ENCODE data around the gene RMND5A.

The RMND5A gene

DNA sequence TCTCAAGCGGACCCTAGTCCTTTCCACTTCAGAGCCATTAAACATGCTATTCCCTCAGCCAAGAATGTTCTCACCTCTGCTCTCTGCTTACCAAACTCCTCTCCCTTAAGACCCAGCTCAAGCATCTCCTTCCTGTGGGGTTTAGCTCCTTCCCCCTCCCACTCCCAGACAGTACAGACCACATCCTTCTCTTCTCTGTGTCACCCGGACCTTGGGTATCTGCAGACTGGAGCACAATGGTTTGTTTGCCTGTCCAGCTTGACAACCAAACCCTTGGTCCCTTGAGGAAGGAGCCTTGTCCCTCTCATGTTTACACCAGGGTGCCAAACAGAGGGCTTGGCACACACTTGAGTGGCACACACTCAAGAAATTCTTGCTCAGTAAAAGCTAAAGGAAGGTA lies 74.8 kb downstream of the RMND5A start:
- DNase-seq: no peak

DNA sequence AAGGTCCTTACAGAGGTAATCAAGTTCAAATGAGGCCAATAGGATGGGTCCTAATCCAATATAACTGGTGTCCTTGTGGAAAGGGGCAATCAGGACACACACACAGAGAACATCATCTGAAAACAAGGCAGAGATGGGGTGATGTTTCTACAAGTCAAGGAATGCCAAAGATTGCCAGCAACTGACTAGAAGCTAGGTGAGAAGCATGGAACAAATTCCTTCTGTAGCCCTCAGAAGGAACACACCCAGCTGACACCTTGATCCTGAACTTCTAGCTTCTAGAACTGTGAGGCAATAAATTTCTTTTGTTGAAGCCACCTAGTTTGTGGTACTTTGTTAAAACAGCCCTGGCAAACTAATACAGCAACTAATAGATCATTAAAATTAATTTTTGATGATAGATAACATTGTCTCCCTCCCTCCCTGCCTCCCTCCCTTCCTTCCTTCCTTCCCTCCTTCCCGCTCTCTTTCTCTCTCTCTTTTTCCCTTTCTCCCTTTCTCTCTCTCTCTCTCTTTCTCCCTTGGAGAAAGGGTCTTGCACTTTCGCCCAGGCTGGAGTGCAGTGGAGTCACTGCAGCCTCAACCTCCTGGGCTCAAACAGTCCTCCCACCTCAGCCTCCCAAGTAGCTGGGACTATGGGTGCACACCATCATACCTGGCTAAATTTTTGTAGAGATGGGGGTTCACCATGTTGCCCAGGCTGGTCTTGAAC lies 80.9 kb downstream of the RMND5A start:
- DNase-seq: no peak

DNA sequence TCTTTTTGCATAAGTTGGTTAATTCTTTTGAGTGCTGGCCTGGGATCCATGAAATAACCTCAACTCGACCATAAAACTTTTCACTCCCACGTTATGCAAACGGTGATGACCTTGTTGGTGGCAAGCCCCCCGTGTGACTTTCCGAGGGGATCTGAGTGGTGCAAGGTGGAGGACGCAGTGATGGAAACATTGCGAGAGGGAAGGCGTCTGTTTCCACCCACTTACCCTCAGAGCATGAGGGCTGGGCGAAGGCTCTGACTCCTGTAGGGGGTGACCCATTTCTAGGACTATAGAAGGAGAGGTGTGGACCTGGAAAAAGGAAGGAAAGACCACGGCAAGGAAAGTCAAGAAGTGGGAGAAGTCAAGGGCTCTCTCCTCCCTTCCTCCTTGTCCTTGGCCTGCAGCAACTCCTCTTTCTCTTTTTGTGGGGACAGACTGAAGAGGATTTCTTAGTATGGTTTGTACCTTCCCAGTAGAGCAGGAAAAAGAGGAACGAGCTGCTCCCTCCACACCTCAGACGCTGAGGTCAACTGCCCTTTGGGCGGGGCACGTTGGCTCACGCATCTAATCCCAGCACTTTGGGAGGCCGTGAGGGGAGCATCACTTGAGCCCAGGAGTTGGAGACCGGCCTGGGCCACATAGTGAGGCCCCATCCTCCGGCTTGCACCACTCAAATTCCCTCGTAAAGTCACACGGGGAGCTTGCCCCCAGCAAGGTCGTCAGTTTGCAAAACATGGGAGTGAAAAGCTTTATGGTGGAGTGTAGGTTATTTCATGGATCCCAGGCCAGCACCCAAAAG lies 86.2 kb downstream of the RMND5A start:
- no peak for DNase-seq

DNA sequence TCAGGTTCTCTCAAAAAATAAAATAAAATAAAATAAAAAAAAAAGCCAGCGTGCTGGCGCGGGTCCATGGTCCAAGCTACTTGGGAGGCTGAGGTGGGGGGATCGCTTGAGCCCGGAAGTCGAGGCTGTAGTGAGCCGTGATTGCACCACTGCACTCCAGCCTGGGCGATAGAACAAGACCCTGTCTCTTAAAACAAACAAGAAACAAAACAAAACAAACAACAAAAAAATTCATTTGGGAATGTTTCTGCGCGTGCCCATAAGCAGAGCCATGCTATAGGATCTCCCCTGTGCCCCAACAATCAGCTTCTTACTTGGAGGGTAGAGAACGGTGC lies 87.0 kb downstream of the RMND5A start:
- DNase-seq: no peak

DNA sequence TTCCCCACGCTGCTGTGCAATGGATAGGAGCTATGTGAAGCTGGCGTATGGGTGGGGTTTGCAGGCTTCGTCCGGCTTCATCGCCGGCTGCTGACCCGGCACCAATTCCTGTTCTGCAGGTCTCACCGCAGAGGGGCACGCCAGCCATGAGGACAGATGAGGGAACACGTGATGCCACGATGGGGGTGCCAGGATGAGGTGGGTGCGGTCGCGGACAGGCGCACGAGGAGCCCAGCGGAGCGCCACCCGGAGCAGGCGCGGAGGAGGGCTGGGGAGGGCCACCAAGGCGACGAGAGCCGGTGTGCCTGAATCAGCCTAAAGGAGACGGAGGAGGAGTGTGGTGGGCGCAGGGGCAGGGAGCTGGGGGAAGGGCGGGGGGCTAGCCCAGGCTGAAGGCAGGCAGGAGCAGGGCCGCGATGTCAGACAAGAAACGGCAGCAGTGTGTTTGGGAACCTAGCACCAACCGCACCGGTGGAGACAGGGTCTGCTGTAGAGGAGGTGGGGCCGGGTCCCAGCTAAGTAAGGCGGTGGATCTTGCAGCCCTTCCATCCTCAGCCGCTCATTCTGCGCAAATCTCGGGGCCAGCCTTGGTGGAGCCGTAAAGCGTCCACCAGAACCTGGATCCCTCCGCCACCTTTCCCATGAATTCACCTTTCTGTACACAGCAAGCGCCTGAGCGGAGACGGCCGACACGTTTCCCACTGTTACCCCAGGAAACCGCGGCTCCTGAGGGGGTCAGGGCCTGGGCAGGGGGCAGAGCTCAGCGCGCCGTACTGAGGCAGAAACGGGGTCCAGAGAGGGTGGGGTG lies 87.6 kb downstream of the RMND5A start:
- no peak for DNase-seq

DNA sequence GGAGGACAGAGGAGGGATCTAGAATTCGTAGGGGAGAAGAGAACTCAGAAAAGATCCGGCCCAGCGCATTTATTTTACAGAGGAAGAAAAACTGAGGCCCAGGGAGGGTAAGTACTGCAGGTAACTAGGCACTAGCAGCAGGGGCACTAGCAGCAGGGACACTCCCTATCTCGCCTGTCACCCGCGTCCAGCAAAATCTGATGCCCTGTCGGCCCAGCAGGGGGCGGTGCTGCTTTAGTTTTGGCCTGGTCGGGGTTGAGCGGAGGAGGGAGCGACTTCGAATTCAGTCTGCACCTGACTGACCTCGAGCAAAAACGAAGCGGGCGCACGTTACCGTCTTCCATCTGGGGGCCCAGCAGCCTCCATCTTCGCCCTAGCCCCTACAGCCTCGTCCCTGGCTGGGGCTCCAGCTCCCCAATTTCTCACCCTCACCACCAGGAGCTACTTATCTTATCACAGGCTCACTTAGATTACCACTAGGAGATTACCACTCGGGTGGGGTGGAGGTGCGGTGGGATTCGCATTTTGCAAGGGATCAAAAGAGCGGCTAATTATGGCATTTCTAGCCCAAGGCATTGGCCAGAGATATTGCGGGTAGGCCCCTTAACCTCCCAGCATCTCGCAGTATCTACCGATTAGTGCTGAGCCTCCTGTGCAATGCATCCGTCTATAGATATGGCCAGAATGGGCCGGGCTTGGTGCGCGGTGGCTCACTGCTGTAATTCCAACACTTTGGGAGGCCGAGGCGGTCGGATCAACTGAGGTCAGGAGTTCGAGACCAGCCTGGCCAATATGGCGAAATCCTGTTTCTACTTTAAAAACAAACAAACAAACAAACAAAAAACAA lies 88.4 kb downstream of the RMND5A start:
- DNase-seq: peak; percentile 6 to 79

DNA sequence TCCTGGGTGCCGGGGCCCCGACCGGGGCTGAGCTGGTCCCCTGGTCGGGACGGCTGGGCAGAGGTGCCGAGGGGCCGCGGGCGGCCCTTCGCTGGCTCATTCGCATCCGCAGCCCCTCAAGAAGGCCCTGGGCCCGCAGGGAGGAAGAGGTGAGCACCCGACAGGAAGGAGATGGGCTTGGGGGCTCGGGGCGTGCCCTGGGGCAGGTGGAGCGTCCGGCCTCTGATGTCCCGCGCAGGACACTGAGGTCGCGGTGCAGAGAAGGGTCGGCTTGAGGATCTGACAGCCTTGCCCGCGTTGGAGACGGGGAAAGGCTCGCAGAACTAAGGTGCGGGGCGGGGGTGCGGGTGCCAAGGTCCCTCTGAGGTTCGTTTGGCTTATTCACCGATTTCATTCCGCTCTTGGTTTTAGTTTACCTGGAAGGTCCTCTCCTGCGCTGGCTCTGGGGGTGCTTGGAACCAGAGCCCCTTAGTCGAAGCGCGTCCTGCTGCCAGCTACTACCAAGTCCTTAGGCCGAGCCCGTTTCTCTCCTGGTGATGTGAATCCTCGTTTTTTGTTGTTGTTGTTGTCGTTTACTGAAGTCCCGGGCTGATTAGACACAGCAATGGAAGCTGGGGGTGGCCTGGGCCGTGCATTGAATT lies 89.5 kb downstream of the RMND5A start:
- DNase-seq: no peak

DNA sequence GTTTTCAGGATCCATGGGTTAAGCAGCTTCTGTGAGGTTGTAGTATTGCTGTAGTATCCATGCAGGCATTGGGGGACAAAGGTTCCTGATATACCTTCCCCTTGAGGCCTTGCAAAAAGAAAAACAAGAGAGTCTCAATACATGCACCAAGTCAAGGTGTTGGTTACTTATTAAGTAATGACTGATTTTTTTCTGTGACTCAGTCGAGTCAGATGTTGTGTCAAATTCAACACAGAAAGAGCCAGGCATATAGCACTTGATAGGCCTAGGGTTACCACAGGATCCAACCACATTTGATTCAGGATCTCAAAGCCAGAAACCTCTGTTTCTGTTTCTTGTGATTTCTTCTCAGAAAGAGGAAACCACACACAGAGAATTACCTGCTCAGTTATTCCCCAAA lies 95.5 kb downstream of the RMND5A start:
- no peak for DNase-seq

DNA sequence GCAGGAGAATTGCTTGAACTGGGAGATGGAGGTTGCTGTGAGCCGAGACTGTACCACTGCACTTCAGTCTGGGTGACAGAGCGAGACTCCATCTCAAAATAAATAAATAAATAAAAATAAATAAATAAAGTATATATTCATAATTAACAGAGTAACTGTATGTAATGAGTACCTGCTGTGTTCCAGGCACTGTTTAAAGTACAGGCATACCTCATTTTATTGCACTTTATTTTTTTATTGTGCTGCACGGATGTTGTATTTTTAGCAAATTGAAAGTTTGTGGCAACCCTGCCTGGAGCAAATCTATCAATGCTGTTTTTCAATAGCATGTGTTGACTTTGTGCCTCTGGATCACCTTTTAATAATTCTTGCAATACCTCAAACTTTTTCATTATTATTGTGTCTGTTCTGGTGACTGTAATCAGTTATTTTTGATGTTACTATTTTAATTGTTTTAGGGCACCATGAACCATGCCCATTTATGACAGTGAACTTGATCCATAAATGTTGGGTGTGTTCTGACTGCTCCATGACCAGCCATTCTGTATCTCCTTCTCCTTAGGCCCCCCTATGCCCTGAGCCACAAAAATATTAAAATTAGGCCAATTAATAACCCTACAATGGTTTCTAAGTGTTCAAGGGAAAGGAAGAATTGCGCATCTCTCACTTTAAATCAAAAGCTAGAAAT lies 98.2 kb downstream of the RMND5A start:
- DNase-seq: no peak

DNA sequence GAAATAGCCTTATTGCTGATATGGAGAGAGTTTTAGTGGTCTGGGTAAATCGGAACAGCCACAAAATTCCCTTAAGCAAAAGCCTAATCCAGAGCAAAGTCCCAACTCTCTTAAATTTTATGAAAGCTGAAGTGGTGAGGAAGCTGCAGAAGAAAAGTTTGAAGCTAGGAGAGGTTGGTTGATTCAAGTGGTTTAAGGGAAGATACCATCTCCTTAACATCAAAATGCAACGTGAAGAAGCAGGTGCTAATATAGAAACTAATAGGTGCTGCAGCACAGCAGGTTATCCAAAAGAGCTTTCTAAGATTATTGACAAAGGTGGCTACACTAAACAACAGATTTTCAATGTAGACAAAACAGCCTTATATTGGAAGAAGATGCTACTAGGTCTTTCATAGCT lies 98.9 kb downstream of the RMND5A start:
- no peak for DNase-seq

DNA sequence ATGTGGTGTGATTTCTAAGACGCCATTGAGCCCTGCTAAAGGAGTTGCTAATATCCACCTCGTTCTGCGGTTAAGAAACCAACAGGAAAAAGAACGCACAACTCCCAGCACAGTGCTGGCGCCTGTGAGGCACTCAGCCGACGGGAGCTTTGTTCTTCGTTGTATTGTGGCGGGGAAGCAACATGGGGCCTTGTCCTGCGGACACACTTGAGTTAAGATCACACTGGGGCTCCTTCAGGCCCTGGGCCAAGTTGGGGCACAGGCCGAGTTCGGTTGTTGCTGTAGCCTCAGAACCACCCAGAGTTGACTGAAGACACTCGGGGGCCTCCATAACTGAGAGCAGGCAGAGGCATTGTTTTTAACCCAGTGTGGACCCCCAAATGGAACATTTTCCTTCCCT lies 101.2 kb downstream of the RMND5A start:
- DNase-seq: no peak

DNA sequence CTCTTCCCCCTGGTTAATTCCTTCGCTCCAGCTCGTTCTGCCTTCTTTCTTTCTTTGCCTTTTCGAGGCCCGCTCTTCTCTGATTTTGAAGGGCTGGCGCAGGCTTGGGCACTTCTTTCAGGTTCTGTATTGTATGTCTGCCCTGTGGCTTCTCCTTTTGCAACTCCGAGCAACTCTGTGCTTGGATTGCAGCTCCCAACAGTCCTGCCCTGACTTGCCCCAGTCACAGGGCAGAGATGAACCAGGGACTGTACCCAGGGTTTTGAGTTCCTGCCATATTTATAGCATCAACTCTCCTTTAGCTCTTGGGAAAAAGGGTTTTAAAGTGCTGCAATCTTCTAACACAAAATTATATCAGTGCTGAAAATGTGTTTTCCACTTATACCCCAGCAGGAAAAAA lies 101.8 kb downstream of the RMND5A start:
- DNase-seq: no peak

DNA sequence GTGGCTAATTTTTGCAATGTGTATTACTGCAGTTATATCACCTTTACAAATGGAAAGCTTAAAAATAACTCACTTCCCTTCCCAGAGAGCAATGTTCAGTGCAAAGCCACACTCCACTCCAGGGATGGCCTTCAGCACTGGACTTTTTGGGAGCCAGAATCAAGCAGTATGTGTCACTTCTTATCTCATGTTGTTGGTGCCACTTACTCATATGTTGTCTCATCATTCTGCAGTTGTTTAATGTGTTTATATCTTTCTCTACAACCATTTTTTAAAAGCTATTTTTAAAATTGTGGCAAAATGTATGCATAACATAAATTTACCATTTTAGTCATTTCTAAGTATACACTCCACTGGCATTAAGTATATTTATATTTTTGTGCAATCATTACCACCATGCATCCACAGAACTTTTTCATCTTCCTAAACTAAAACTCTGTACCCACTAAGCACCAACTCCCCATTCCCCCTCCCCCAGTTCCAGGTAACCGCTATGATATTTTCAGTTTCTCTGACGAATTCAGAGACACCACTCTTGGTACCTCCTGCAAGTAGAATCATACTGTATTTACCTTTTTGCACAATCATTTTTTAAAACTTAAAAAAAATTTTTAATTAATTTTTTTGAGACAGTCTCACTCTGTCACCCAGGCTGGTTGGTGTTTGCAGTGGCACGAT lies 102.7 kb downstream of the RMND5A start:
- no peak for DNase-seq

DNA sequence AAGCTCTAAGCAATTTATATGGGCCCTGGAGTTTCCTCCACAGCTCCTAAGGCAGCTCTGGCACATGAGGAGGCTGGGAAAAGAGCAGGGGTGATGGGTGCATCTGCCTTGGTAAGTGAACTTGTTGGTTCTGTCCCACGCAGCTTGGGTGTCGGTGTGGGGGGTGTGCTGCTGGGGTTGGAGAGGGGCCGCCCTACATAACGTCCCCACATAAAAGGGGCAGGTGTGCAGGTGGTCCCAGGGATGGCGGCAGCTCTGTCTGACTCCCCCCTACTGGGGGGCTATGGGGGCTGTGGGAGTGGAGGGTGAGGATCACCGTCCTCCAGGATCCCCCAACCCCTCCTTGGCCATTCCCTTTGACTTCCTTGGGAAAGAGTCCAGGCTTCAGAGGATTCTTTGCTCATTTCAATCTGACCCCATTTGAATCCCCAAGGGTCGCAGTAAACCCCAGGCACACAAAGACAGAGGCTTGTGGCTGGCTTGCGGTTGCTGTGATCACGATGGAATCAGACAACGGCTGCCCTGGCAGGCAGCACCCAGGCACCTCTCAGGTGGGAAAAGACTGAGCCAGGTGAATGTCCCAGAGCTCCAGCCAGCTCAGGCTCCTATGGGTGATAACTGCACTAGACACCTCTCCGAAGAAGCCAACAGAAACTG lies 105.1 kb downstream of the RMND5A start:
- no peak for DNase-seq

DNA sequence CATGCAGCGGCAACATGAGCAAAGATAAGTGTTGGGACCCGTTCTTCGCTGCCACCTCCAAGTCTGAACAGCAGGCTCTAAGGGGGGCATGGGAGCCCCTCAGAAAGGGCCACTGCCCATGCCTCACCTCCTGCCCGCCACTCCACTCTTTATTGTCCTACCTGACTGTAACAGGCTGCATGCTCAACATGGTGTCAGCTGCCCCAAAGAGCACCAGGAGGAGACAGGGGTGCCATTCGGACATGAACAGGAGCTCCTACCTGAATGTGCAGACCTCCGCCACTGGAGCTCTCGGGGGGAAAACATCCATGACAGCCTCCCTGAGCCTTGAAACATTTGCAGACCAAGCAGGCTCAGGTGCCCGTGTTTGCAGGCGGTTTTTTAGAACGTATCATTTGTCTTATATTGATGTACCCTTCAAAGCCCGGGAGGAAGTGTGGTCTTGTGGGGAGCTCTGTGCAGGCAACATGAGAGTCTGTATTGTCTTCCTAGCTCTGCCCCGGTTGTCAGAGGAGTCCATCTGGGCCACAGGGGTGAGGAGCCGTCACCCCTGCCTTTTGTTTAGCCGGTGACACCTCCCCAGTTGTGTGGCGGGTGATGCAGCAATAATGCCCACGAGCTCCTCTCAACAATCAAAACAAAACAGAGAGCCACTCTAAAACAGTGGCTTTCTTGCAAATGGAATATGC lies 105.7 kb downstream of the RMND5A start:
- DNase-seq: no peak

DNA sequence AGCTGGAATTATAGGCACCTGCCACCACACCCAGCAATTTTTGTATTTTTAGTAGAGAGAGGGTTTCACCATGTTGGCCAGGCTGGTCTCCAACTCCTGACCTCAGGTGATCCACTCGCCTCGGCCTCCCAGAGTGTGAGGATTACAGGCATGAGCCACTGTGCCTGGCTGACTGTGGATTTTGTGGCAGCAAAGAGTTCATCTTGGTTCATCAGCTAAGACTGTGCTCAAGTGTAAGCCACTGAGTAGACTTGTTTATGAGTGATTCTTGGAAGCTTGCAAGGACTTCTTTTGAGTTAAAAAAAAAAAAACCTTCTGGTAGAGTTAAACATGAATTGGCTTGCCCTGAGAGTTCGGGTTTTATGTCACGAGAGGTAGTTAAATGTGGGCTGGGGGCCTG lies 106.9 kb downstream of the RMND5A start:
- DNase-seq: no peak

All from NCI-H446 (cell line).